T-helper 22 cell (primary cell): ENCODE measurements around the gene FOXP4.

Experiments used
- DNase-seq: peaks from one replicate; pipeline ENCODE4 v3.0.0-alpha.2; 2020; ENCODE audit warnings: low read depth

The FOXP4 gene

DNA sequence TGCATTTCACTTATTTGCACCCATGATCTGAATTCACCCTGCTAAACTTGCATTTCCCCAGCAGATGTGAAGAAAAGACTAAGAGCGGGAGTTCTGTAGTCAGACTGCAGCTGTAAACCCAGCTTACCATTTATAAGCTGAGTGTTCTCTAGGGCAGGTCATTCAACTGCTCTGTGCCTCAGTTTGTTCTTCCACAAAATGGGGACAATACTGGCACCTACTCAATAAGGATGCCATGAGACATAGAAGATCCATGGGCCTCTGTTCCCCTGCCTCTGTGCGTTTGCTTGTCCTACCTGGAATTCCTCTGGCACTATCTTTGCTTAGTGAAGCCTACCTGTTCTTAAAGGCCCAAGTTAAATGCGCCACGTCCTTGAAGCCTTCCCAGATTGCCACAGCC, 79.8 kb downstream of the FOXP4 start:
- DNase-seq: no peak

DNA sequence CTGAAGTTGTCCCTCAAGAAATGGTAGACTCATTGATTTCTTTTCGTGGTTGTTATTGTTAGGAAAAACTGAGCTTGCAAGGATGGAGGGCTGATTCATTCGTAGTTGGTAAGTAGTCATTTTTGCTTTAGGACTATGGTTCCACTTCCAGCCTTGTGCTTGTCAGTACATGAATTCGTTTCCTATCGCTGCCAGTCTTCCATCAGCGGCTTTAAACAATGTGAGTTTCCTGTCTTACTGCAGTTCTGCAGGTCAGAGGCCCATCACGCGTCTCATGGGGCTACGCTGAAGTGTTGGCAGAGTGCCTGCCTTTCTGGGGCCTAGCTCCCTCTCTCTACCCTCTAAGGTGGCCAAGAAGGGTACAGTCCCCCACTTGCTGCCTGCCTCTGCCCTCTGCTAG, 80.7 kb downstream of the FOXP4 start:
- DNase-seq: no peak

DNA sequence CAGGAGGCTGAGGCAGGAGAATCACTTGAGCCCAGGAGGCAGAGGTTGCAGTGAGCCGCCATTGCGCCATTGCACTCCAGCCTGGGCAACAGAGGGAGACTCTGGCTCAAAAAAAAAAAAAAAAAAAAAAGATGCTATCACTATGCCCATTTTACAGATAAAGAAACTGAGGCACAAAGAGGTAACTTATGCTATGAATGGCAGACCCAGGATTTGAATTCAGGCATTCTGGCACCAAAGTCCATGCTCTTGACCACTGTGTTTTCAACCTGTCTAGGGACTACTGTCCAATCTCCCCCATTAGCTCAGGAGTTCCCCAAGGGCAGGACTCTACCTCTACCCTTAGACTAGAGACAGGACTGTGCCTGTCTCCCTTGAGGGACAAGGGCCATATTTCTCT, 82.9 kb downstream of the FOXP4 start:
- DNase-seq: no peak

DNA sequence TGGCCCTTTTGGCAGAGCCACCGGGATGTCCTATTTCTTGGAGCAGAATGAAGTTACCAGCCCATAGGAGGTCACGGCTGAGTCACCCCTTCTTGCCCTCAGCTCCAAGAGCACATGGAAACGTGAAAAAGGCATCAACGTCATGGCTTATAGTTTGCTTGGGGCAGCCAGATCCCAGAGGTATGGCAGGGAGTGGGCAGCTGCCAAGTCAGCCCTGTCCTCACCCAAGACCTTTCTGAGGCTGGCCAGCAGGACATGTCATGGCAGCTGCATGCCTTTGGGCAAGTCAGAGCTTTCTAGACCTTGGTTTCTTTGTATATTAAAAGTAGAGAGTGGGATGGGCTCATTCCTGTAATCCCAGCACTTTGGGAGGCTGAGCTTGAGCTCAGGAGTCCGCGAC, 83.9 kb downstream of the FOXP4 start:
- DNase-seq: no peak

DNA sequence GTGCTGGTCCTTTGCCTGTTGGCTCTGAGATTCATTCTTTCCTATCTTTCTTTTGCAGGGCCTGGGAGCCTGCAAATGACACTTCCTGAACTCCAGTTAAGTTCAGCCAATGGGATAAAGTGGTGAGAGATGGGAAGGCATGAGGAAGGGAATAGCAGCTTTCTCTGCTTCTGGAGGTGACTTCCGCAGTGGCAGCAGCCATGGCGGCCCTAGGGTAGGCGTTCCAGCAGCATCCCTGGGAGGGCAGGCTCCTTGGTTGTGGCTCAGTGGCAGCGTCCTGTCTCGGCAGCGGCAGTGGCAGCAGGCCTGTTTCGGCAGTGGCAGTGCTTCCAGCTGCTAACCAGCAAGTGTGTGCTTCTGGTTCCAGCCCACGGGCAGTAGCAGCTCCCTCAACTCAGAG, 84.8 kb downstream of the FOXP4 start:
- no peak for DNase-seq

DNA sequence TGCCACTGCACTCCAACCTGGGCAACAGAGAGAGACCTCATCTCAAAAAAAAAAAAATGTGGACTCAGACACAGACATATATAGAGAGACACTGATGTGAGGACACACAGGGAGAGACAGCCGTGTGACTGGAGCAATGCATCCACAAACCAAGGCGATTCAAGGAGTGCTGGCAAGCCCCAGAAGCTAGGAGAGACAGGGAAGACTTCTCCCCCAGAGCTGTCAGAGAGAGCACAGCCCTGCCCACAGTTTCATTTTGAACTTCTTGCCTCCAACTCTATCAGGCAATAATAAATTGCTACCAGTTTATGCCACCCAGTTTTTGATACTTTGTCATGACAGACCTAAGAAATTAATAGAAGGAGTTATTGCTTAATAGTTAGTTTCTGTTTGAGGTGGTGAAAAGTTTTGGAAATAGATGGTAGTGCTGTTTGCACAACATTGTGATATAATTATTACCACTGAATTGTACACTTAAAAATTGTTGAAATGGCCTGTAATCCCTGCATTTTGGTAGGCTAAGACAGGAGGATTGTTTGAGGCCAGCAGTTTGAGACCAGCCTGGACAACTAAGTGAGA, 87.0 kb downstream of the FOXP4 start:
- no peak for DNase-seq

DNA sequence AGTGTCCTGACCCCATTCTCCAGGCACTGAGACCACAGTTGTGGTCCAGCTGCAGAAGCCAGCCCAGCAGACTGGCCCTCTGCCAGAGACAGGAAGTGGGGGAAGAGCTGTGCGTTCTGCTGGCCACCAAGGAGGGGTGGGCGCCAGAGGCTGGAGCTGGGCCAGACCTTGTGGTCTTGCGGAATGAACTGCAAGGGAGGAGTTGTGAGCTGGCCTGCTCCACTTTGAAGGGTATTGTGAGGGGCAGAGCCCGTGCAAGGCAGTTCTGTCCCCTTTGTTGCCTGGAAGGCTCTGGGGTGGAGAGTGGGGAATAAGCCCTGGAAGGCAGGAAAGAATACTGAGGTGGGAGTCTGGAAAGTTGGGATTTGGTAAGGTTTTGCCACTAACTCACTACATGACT, 88.5 kb downstream of the FOXP4 start:
- DNase-seq: no peak

DNA sequence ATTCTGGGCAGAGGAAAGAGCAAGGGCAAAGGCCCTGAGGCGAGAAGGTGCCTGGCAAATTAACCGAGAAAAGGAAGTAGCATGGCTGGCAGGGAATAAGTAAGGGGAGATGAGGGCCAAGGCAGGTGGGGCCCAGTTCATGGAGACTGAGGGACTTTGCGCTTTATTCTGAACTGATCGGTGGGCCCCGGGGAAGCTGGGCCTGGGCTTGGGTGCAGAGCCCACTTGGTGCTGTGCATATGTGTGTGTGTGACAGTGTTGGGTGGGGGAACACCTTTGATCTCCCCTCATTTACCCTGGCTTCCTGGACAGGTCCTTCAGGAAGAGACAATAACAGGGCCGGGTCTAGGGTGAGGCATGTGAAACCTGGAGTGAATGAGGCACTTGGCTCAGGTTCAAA, 89.2 kb downstream of the FOXP4 start:
- no peak for DNase-seq

DNA sequence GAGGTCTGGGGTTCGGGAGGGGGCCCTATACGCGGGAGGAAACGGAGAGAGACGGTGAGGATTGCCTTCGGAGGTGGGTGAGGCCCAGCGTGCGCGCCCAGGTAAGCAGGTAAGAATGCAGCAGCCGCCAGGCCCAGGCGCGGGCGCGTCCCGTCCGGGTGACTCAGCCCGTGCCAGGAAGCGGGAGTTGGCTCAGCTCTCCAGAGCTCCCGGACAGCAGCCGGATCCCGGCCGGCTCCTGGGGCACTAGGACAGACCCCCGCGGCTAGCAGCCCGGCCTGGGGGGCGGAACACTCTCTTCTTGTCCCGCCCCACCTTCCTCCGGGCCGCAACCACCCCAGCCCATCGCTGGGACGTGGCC, 90.6 kb downstream of the FOXP4 start:
- no peak for DNase-seq

DNA sequence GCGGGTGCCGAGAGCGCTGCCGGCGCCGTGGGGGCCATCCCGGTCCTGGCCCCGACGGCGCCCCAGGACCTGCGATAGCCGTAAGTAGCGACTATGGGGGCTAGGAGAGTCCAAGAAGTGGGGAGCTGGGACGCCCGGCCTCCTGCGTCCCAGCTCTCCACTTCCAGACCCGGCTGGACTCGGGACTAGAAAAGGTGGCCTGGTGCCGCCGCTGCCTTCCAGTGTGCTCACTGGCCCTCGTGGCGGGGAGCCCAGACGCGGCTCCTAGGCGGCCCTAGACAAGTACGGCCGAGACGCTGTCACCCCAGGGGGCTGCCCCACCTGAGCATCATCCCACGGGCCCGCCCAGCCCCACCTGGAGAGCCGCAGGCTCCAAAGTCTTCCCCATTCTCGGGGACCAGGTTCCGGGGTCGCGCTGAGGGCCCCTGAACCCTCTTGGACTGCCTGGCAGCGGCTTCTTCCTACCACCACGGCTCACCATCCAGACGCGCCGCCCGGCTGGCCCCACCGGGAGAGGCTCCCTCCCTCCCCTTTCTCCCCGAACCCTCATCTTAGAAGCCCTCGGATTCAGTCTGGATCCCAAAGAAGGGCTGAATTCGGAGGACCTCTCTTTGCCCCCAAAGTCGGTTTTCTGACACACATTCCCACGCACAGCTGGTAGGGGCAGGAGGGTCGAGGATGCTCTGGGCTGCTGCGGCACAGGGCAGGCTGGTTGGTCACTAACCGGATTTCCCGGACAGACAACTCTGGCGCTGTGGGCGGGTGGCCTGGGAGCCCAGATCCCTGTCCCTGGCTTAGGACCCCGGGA, 91.2 kb downstream of the FOXP4 start:
- no peak for DNase-seq

DNA sequence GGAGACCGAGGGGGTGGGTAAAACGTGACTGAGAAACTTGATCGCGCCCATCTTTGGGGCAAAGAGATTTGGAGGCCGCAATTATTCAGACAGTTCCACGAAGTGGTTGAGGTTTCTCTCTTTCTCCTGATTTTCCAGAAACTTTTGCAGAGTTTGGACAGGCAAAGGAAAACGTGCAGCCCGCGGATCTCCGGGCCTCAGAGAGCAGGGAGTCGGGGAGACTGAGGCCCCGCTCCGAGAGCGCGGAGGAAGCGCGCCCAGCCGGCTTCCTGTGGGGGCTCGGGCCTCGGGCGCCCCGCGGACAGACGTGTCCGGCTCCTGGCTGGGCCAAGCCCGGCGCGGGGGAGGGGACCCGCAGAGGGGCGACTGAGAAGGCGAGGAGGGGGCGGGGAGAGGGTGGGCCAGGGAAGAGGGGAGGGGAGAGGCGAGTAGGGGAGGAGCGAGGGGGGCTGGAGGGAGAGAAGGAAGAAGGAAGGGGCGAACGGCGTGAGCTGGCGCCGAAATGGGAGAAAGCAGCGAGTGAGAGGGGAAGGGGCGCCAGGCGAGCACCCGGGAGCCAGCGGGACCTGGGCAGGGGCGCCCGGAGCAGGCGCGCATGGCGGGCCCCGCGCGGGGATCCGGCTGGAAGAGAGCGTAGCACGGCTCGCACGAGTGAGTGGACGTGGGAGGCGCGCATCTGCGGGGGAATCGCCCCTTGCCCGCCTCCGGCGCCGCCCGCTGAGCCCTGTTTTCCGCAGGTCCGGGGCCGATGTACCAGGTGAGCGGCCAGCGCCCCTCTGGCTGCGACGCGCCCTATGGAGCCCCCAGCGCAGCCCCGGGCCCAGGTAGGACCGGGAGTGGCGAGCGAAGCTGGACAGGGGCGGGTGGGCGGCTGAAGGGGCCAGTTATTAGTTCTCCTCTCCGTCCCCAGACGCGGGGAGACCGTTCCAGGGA, 92.1 kb downstream of the FOXP4 start, which contains the start of gene MDFI:
Gene MDFI, plus strand, starts transcription at position 467 of the 933 bp plus-strand sequence. Its CDS starts 282 bp downstream, at position 749.
- DNase-seq: no peak

DNA sequence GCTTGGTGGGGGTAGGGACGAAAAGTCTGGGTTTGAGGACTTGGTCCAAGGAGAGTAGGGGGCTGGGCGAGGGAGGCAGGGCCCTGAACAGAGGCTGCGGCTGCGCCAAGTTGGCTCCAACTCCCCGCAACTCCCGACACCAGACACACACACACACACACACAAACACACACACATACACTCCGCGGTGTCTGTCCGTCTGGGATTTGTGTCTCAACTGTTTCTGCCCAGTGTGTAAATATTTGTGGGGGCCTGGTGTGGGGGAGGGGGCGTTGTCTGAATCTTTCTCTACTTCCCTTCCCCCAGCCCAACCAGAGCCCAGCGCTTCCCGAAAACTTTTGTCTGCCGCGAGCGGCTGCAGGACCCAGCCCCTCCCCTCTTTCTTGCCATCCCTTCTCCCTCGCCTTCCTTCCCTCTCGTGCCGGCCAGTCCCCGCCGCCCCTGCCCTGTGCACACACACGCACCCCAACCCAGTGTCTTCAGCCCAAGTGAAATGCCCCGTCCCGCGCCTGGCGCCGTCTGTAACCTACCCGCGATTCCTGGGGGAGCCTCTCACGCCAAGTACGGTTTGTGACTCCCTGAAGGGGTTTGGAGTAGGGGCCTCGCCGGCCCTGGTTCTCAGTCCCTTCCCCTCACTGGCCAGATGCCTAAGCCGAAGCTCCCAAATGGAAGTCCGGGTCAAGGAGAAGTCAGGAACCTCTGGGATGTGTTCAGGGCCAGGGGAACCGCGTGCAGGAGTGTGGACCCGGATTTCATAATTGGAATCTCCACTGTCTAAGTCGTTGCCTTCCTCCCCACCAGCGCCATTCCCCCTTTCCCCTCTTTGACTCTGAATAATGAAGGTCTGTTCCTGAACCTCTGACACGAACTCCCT, 93.0 kb downstream of the FOXP4 start:
- no peak for DNase-seq

DNA sequence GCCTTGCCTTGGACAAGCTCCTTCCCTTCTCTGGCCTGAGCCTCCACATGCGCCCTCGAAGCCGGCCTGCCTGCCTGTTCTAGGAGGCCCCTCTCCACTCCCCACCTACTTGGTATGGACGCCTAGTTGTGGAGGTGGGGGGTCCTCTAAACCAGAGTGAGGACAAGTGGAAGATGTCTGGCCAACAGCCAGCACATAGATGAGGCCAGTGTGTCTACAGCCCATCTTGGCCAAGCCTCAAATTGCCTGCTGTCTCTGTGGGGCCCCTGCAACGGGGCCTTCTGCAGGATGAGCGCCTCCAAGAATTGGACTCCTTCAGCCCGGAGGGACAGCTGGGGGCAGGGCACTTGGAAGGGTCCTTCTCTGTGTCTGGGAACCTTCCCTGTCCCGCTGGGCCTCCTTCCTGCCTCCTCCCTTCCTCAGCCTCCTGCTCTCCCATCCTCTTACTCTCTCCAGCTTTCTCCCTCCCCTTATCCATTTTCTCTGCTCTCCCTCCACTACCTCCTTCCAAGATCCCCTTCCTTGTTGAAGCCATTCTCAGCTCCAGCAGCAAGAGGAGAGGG, 93.7 kb downstream of the FOXP4 start:
- DNase-seq: no peak

DNA sequence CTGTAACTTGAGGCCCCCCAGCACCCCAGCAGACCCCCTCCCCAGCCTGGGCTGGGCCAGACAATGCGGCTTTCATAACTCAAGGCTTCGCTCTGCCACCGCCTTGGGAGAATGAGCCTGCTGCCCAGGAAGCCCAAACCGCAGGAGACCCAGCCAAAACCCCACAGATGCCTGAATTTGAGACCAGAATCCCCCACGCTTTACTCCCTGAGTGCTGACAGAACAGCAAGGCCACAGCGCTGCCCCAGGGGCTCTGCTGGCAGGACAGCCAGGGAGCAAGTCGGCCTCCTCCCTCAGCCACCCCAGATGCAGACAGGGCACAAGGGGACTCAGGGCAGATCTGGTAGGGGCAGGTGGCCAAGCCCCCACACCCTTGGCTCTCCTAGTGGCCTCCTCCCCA, 94.2 kb downstream of the FOXP4 start:
- DNase-seq: no peak

DNA sequence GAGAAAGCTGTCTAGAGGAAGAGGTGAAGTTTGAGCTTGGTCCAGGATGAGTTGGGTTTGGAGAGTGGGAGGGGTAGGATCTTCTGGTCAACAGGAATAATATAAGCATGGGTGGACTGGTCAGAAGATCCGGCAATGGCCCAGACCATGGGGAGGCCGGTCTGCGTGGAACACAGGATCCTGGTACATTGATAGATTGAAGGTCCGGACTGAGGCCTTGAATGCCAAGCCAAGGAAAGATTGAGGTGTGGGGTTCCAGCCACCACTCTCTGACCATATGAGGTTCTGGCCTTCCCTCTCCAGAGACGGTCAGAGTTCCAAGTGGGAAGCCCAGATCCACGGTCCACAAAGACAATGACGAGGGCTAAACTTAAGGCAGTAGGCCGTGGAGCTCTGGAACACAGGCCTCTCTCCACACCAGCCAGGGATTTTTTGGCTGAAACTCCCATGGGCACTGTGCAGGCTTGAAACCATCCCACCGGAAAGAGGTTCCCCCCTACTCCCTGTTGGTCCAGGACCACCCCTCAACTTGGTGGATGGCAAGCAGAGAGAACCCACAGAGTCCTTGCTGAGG, 95.3 kb downstream of the FOXP4 start:
- no peak for DNase-seq

DNA sequence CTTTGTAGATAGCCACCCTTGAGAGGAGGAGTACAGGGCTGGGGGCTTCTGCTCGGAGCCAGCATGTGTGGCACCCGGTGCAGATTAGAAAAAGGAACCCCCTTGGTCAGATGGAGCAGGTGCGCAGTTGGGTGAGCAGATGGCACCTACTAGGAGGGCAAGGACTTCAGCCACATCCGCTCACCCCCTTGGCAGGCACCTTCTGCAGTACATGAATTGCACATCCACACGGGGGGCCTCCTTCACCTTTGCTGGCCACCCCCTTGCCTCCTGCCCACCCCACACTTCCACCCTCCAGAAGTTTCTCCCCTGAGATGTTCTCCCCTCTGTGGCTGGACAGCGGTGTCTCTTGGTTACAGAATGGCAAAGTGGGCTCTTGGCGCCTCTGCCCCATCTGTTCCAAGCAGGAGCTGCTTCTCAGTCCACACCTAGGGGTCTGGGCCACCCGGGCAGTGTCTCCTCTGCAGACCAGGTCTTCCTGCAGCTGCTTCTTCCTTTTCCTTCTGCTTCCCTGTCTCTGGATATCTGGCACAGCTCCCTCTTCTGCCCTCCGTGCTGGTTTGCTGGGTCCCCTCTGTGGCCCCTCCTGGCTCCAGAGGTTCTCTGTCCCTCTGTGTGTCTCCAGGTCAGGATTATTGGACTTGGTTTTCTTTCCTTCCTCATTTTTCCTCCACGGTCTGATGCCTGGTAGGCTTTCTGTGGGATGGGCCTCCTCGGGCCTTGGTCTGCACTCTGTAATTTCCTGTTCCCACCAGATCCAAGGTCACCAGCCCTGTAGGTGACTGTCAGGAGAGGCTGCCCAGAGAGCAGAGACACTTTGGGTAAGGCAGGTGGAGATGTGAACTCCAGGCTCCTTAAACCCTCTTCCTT, 96.1 kb downstream of the FOXP4 start:
- no peak for DNase-seq

DNA sequence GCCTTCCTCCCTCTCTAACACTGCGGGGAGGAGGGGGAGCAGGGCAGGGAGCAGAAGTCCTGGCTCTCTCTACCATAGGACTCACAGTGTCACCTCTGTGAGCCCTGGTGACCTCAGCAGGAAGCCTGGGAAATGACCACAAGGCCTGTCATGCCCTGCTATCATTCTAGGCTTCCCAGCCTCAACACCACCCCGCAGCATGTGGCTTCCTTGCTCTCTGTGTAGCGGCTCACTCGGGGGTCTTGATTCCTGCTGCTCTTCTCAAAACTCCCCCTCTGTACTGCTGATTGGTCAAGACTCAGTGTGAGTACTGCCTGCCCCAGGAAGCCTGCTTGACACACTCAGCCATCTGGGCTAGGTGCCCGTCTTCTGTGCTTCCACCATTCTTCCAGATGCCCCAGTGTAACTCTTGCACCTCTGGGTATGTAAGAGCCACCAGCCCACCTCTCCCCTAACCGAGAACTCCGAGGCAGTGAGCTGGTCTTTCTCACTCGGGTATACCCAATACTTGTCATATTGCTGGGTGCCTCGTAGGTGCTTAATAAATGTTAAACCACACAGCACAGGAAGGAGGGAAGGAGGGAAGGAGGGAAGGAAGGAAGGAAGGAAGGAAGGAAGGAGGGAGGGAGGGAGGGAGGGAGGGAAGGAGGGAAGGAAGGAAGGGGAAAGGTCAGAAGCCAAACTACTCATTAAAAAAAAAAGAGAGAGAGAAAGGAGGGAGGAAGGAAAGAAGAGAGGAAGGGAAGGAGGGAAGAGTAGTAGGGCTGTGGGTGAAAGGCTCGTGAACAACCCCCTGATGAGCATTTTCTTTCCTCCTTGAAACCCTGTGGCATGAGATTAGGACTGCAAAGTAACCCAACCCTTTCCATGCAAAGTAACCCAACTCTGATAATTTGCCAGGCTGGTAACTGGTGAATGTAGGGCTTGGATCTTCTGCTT, 97.0 kb downstream of the FOXP4 start:
- no peak for DNase-seq

DNA sequence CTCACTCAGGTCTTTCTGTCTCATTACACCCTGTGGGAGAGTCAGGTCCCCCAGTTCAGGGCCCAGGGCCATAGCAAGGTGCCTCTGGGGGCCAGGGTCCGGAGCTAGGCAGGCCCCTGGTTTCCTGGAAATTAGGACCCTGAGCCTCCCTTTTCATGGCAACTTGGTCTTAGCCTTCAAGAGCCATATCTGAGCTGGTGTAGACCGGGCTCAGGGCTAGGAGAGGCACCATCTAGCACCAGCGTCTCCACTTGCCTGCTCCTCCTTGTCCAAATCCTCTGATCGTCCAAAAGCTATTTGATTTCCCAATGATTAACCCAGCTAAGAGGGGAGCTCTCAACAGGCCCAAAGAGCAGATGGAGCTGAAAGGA, 97.7 kb downstream of the FOXP4 start:
- no peak for DNase-seq

DNA sequence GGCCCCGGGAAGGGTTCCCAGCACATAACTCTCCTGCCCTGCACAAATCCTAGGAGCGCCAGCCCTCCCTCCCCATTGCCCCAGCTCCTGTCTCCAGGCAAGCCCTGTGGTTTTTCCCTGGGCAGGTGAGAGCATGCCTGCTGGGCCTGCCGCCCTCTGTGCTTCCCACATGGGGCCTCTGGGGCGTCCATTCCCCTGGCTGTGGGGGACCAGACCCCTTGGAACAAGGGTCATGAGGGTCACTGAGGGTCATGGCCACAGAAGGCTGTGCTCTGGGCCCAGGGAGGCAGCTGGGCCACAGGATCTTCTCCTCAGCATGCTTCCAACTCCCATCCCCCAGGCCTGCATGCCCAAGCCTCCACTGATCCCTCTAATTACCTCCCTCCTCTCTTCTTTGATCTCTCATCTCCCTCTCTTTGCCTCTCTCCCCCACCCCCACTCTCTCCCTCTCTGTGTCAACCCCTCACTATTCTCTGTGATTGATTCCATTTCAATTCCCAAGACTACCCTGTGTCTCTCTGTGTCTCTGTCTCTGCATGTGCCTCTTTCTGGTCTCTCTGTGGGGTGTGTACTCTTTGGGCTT, 98.2 kb downstream of the FOXP4 start:
- DNase-seq: no peak
